ENCODE data around the gene SUSD5. TPM values are rescaled to one million over a fixed set of nuclear protein-coding genes. Genes with fewer than 3 reads are reported as not detected.

SUSD5 gene
- total RNA-seq, 1 experiment from 2014 or later = 16.3 TPM

DNA sequence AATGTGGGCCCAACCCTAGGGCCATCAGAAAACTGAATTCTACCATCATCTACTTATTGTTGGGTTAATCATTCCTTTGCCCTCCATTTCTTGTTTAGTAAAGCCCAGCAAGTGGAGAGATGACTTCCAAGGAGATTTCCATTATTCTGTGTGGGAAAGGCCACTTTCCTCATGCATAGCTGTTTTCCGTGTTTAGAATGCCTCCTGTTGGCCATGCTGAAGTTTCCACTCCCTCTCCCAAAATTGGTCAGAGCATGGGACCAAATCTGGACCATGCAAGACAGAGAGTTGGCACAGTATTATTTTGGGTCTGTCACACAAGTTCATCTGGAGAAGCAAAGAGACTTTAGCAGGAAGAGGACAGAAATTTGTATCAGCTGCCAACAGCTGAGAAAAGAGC, 15.3 kb upstream of the SUSD5 start:
- no peaks in the 10 kb centered on the region; the same call in 1 of the 2 replicates for H3K36me3 ChIP-seq (ENCODE audit: control insufficient read depth, insufficient read depth, low read length)
- no peak overlapping the region for H3K27ac ChIP-seq (ENCODE audit: low read length)
- no peak overlapping the region for H3K4me3 ChIP-seq (ENCODE audit: low read depth in 2 of 2, low read length in 2 of 2)
- no peak for TF ChIP-seq TCF7L2 (IDR thresholded peaks at IDR 0.05; ENCODE audit: low read depth, low read length)
- TF ChIP-seq, protein P1, sequence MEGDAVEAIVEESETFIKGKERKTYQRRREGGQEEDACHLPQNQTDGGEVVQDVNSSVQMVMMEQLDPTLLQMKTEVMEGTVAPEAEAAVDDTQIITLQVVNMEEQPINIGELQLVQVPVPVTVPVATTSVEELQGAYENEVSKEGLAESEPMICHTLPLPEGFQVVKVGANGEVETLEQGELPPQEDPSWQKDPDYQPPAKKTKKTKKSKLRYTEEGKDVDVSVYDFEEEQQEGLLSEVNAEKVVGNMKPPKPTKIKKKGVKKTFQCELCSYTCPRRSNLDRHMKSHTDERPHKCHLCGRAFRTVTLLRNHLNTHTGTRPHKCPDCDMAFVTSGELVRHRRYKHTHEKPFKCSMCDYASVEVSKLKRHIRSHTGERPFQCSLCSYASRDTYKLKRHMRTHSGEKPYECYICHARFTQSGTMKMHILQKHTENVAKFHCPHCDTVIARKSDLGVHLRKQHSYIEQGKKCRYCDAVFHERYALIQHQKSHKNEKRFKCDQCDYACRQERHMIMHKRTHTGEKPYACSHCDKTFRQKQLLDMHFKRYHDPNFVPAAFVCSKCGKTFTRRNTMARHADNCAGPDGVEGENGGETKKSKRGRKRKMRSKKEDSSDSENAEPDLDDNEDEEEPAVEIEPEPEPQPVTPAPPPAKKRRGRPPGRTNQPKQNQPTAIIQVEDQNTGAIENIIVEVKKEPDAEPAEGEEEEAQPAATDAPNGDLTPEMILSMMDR (IDR thresholded peaks at IDR 0.05) = 0 out of 2 replicates have a peak, but pooled peaks have one; percentile 9
- DNase-seq (ENCODE audit: low read depth, low spot score) = no peak
- ChIA-PET CTCF (no interaction called here), POLR2A (no interaction called here)
- ATAC-seq = no peak
- in situ Hi-C loops (cut with HindIII; ENCODE audit: low pct_unique_long_range_greater_than_20kb, low sequenced_read_pairs) (no loop called here), intact Hi-C loops (cut with micrococcal nuclease; ENCODE audit: unreplicated experiment) (no loop called here)
- no peaks in the 10 kb centered on the region for H3K27me3 ChIP-seq (ENCODE audit: control insufficient read depth, insufficient read depth, low read length)
- no peaks in the 10 kb centered on the region for H3K9me3 ChIP-seq (ENCODE audit: control insufficient read depth, insufficient read depth, low read depth, low read length)
- H3K4me1 ChIP-seq (ENCODE audit: control insufficient read depth, insufficient read depth, low read length) = no peaks in the 10 kb centered on the region; the same call in 1 of the 2 replicates
- no TSS peak for BruUV-seq (replicated peaks)

DNA sequence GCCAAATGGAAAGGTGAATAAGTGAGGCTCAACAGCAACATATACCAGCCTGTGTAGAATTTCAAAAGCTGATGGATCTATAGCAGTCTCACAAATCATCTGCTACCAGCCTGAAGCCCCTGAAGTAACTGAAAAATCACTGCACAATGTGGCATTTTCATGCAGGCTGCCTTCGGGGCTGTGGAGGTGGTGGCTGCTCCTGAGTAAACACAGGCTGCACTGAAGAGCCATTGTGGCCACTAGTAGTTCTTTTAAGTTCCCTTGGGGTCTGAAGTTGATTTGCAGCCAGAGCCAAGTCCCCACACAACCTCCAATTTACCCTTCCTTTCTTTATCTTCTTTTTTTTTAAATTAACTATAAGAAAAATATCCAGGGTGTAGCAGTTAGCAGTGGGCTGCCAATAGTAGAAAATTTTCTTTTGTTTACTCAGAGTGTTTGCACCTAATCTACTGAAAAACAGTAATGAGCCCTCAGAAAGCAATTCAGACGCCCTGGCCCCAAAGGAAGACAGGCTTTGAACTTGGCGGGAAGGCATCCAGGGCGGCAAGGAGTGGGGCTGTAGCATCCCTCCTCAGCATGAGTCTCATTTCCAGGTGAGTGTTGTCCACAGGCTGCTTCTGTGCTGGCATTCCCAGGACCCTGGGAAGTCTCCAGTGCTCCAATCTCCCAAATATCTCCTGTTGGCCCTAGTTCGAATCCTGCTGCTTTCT, 13.3 kb upstream of the SUSD5 start:
- CTCF ChIA-PET = no interaction called here
- Histone ChIP-seq H3K9me3 (ENCODE audit: control insufficient read depth, insufficient read depth, low read depth, low read length) (no peaks in the 10 kb centered on the region), H3K27me3 (ENCODE audit: control insufficient read depth, insufficient read depth, low read length) (no peaks in the 10 kb centered on the region), H3K27ac (ENCODE audit: low read length) (peak overlapping the region; percentile 2; the same call in 1 of the 2 replicates), H3K4me3 (ENCODE audit: low read depth in 2 of 2, low read length in 2 of 2) (no peak overlapping the region), H3K36me3 (ENCODE audit: control insufficient read depth, insufficient read depth, low read length) (no peaks in the 10 kb centered on the region), H3K4me1 (ENCODE audit: control insufficient read depth, insufficient read depth, low read length) (no peaks in the 10 kb centered on the region; the same call in 1 of the 2 replicates)
- no peak for ATAC-seq
- in situ Hi-C loops (cut with HindIII; ENCODE audit: low pct_unique_long_range_greater_than_20kb, low sequenced_read_pairs) = no loop called here
- DNase-seq (ENCODE audit: low read depth, low spot score) = no peak
- no TSS peak for BruUV-seq (replicated peaks)
- TF ChIP-seq, protein P2, sequence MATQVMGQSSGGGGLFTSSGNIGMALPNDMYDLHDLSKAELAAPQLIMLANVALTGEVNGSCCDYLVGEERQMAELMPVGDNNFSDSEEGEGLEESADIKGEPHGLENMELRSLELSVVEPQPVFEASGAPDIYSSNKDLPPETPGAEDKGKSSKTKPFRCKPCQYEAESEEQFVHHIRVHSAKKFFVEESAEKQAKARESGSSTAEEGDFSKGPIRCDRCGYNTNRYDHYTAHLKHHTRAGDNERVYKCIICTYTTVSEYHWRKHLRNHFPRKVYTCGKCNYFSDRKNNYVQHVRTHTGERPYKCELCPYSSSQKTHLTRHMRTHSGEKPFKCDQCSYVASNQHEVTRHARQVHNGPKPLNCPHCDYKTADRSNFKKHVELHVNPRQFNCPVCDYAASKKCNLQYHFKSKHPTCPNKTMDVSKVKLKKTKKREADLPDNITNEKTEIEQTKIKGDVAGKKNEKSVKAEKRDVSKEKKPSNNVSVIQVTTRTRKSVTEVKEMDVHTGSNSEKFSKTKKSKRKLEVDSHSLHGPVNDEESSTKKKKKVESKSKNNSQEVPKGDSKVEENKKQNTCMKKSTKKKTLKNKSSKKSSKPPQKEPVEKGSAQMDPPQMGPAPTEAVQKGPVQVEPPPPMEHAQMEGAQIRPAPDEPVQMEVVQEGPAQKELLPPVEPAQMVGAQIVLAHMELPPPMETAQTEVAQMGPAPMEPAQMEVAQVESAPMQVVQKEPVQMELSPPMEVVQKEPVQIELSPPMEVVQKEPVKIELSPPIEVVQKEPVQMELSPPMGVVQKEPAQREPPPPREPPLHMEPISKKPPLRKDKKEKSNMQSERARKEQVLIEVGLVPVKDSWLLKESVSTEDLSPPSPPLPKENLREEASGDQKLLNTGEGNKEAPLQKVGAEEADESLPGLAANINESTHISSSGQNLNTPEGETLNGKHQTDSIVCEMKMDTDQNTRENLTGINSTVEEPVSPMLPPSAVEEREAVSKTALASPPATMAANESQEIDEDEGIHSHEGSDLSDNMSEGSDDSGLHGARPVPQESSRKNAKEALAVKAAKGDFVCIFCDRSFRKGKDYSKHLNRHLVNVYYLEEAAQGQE (IDR thresholded peaks at IDR 0.05; ENCODE audit: insufficient read depth in 1 of 2, low read depth in 2 of 2, low read length in 1 of 2) = no peak
- TF ChIP-seq, protein P1 (IDR thresholded peaks at IDR 0.05) = no peak
- TF ChIP-seq POLR2AphosphoS5 (IDR thresholded peaks at IDR 0.05; ENCODE audit: low read depth, low read length) (no peak), SIN3A (IDR thresholded peaks at IDR 0.05; ENCODE audit: borderline replicate concordance, insufficient read depth, low read depth, low read length) (no peak), TCF7L2 (IDR thresholded peaks at IDR 0.05; ENCODE audit: low read depth, low read length) (no peak)
- intact Hi-C loops (cut with micrococcal nuclease; ENCODE audit: unreplicated experiment) = no loop called here
- POLR2A ChIA-PET = no interaction called here
